ENCODE results near the gene PMM1.

GRCh38 chr22:41563051-41563711 lies 26.5 kb downstream of the PMM1 start:
- TF ChIP-seq, protein P1, sequence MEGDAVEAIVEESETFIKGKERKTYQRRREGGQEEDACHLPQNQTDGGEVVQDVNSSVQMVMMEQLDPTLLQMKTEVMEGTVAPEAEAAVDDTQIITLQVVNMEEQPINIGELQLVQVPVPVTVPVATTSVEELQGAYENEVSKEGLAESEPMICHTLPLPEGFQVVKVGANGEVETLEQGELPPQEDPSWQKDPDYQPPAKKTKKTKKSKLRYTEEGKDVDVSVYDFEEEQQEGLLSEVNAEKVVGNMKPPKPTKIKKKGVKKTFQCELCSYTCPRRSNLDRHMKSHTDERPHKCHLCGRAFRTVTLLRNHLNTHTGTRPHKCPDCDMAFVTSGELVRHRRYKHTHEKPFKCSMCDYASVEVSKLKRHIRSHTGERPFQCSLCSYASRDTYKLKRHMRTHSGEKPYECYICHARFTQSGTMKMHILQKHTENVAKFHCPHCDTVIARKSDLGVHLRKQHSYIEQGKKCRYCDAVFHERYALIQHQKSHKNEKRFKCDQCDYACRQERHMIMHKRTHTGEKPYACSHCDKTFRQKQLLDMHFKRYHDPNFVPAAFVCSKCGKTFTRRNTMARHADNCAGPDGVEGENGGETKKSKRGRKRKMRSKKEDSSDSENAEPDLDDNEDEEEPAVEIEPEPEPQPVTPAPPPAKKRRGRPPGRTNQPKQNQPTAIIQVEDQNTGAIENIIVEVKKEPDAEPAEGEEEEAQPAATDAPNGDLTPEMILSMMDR (IDR thresholded peaks at IDR 0.05) = no peak
- no peak for TF ChIP-seq POLR2A (IDR thresholded peaks at IDR 0.05)
